HG02642 (cell line): ENCODE measurements around the gene SLC9B2.

Source experiments
- ATAC-seq: cut with Tn5 transposase; IDR thresholded peaks from one replicate; pipeline ENCODE4 v1.9.1; 2021; ENCODE audit warnings: mild to moderate bottlenecking; ENCODE audit not compliant: unreplicated experiment, poor library complexity

The SLC9B2 gene

GRCh38 chr4:103079621-103080020, 3.1 kb upstream of the SLC9B2 start:
- no peak for ATAC-seq

GRCh38 chr4:103075894-103076746, 441 bp downstream of the SLC9B2 start:
- peak; percentile 62 for ATAC-seq

- no peak for ATAC-seq
Measured at GRCh38 chr4:103075435-103075893, 1.1 kb downstream of the SLC9B2 start.

- peak; percentile 33 for ATAC-seq
Measured at GRCh38 chr4:103074744-103075434, 1.7 kb downstream of the SLC9B2 start.

GRCh38 chr4:103073792-103074438, 2.6 kb downstream of the SLC9B2 start:
- ATAC-seq, result no peak

GRCh38 chr4:103067841-103068547, 8.6 kb downstream of the SLC9B2 start:
- ATAC-seq, result no peak

- no peak for ATAC-seq
Measured at GRCh38 chr4:103060453-103061148, 16.0 kb downstream of the SLC9B2 start.

- ATAC-seq, result no peak
Measured at GRCh38 chr4:103054030-103054429, 22.5 kb downstream of the SLC9B2 start.

GRCh38 chr4:103052779-103053178, 23.8 kb downstream of the SLC9B2 start:
- no peak for ATAC-seq

- ATAC-seq, result no peak
Measured at GRCh38 chr4:103052145-103052544, 24.4 kb downstream of the SLC9B2 start.

GRCh38 chr4:103050736-103051436, 25.7 kb downstream of the SLC9B2 start:
- ATAC-seq, result no peak

GRCh38 chr4:103046416-103047290, 29.9 kb downstream of the SLC9B2 start:
- ATAC-seq, result peak; percentile 88

- ATAC-seq, result no peak
Measured at GRCh38 chr4:103044183-103044582, 32.4 kb downstream of the SLC9B2 start.

- no peak for ATAC-seq
Measured at GRCh38 chr4:103036169-103036568, 40.4 kb downstream of the SLC9B2 start.

GRCh38 chr4:103032574-103032973, 44.0 kb downstream of the SLC9B2 start:
- peak; percentile 71 for ATAC-seq

GRCh38 chr4:103030791-103031190, 45.8 kb downstream of the SLC9B2 start:
- ATAC-seq, result no peak

- no peak for ATAC-seq
Measured at GRCh38 chr4:103029300-103029699, 47.3 kb downstream of the SLC9B2 start.

- no peak for ATAC-seq
Measured at GRCh38 chr4:103026868-103027267, 49.7 kb downstream of the SLC9B2 start.
